ENCODE results near the gene TSNAX.

Gene TSNAX

GRCh38 chr1:231544943-231545592 is 16.6 kb downstream of the TSNAX start:
- no peak for TF ChIP-seq CTCF (IDR thresholded peaks at IDR 0.05; ENCODE audit: borderline replicate concordance, control extremely low read depth, extremely low read depth, insufficient read depth, missing control alignments)
- in situ Hi-C loops (cut with MboI; ENCODE audit: low sequenced_read_pairs, unreplicated experiment), result no loop called here
- DNase-seq (ENCODE audit: low spot score), result no peak

- no peak for DNase-seq (ENCODE audit: low spot score)
- TF ChIP-seq CTCF (IDR thresholded peaks at IDR 0.05; ENCODE audit: borderline replicate concordance, control extremely low read depth, extremely low read depth, insufficient read depth, missing control alignments), result no peak
- in situ Hi-C loops (cut with MboI; ENCODE audit: low sequenced_read_pairs, unreplicated experiment), result no loop called here
Observed at GRCh38 chr1:231546693-231547092, 18.2 kb downstream of the TSNAX start.

GRCh38 chr1:231549733-231550447 is 21.4 kb downstream of the TSNAX start:
- DNase-seq (ENCODE audit: low spot score), result no peak
- in situ Hi-C loops (cut with MboI; ENCODE audit: low sequenced_read_pairs, unreplicated experiment), result no loop called here
- TF ChIP-seq CTCF (IDR thresholded peaks at IDR 0.05; ENCODE audit: borderline replicate concordance, control extremely low read depth, extremely low read depth, insufficient read depth, missing control alignments), result no peak

GRCh38 chr1:231550448-231550781 is 21.9 kb downstream of the TSNAX start:
- in situ Hi-C loops (cut with MboI; ENCODE audit: low sequenced_read_pairs, unreplicated experiment), result no loop called here
- DNase-seq (ENCODE audit: low spot score), result peak; percentile 32
- peak; percentile 23 for TF ChIP-seq CTCF (IDR thresholded peaks at IDR 0.05; ENCODE audit: borderline replicate concordance, control extremely low read depth, extremely low read depth, insufficient read depth, missing control alignments)

GRCh38 chr1:231553320-231553719 is 24.9 kb downstream of the TSNAX start:
- in situ Hi-C loops (cut with MboI; ENCODE audit: low sequenced_read_pairs, unreplicated experiment), result no loop called here
- no peak for DNase-seq (ENCODE audit: low spot score)
- TF ChIP-seq CTCF (IDR thresholded peaks at IDR 0.05; ENCODE audit: borderline replicate concordance, control extremely low read depth, extremely low read depth, insufficient read depth, missing control alignments), result no peak

GRCh38 chr1:231554969-231555368 is 26.5 kb downstream of the TSNAX start:
- TF ChIP-seq CTCF (IDR thresholded peaks at IDR 0.05; ENCODE audit: borderline replicate concordance, control extremely low read depth, extremely low read depth, insufficient read depth, missing control alignments), result no peak
- in situ Hi-C loops (cut with MboI; ENCODE audit: low sequenced_read_pairs, unreplicated experiment), result no loop called here
- DNase-seq (ENCODE audit: low spot score), result no peak
